ENCODE results near the gene TMEM135. TPM values are rescaled to one million over a fixed set of nuclear protein-coding genes. Genes with fewer than 3 reads are reported as not detected.

The TMEM135 gene
- total RNA-seq, 2 experiments from 2014 or later: 14.1 to 15.6 TPM

- no peaks in the 10 kb centered on the region for H3K36me3 ChIP-seq (ENCODE audit: insufficient read depth, low read length)
- ChIA-PET CTCF (interaction anchor here (0.6 kb wide), 1 partner anchor 707 kb away, joined by 3 read pairs; no protein-coding TSS in a partner anchor), POLR2A (interaction anchor here (0.5 to 1.3 kb wide), 2 partner anchors 358 to 1337 kb away, joined by 3 read pairs; no protein-coding TSS in a partner anchor)
- DNase-seq (peak in 1 of 14 experiments; percentile 1), ATAC-seq (ENCODE audit: poor library complexity) (peak; percentile 3)
- Mint-ChIP-seq H3K27ac (peak overlapping the region; percentile 85), H3K36me3 (ENCODE audit: low read depth) (peaks cover 19% of the 10 kb centered on the region), H3K27me3 (no peaks in the 10 kb centered on the region), H3K9me3 (no peaks in the 10 kb centered on the region), H3K4me1 (ENCODE audit: low read depth) (peaks cover 50% of the 10 kb centered on the region), H3K4me3 (peak overlapping the region; percentile 96)
- intact Hi-C loops (cut with DNase I, micrococcal nuclease): loop anchor here (5.0 to 10.0 kb wide), 4 partner anchors 48 to 1412 kb away; partner anchors contain the start of genes DLG2 (in 1 of the 2) and TMEM126B (in 1 of the 2)
- H3K27ac ChIP-seq (ENCODE audit: low read depth in 1 of 2, low read length in 2 of 2): peak overlapping the region in 1 of 2 donors; percentile 53
- TF ChIP-seq, protein P1, sequence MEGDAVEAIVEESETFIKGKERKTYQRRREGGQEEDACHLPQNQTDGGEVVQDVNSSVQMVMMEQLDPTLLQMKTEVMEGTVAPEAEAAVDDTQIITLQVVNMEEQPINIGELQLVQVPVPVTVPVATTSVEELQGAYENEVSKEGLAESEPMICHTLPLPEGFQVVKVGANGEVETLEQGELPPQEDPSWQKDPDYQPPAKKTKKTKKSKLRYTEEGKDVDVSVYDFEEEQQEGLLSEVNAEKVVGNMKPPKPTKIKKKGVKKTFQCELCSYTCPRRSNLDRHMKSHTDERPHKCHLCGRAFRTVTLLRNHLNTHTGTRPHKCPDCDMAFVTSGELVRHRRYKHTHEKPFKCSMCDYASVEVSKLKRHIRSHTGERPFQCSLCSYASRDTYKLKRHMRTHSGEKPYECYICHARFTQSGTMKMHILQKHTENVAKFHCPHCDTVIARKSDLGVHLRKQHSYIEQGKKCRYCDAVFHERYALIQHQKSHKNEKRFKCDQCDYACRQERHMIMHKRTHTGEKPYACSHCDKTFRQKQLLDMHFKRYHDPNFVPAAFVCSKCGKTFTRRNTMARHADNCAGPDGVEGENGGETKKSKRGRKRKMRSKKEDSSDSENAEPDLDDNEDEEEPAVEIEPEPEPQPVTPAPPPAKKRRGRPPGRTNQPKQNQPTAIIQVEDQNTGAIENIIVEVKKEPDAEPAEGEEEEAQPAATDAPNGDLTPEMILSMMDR (IDR thresholded peaks at IDR 0.05): no peak
- H3K4me1 ChIP-seq (ENCODE audit: insufficient read depth, low read length): peaks cover 20% of the 10 kb centered on the region
- H3K9me3 ChIP-seq (ENCODE audit: control insufficient read depth in 1 of 2, insufficient read depth in 1 of 2, low read length in 2 of 2): no peaks in the 10 kb centered on the region
- H3K27me3 ChIP-seq (ENCODE audit: control insufficient read depth in 1 of 2, insufficient read depth in 2 of 2, low read length in 2 of 2): no peaks in the 10 kb centered on the region
- H3K4me3 ChIP-seq (ENCODE audit: low read length): peak overlapping the region; percentile 95
Observed at GRCh38 chr11:87036756-87037449, 831 bp upstream of the TMEM135 start.

GRCh38 chr11:87038235-87038977 is 672 bp downstream of the TMEM135 start:
- H3K9me3 ChIP-seq (ENCODE audit: control insufficient read depth in 1 of 2, insufficient read depth in 1 of 2, low read length in 2 of 2): no peaks in the 10 kb centered on the region
- peak overlapping the region; percentile 39 to 73 for H3K27ac ChIP-seq (ENCODE audit: low read depth in 1 of 2, low read length in 2 of 2)
- POLR2A ChIA-PET: interaction anchor here (0.6 to 1.3 kb wide), 3 partner anchors 25 to 1338 kb away, joined by 3 read pairs; no protein-coding TSS in a partner anchor
- no peaks in the 10 kb centered on the region for H3K27me3 ChIP-seq (ENCODE audit: control insufficient read depth in 1 of 2, insufficient read depth in 2 of 2, low read length in 2 of 2)
- DNase-seq (peak in 2 of 14 experiments; percentile 10 to 28), ATAC-seq (ENCODE audit: poor library complexity) (no peak)
- H3K36me3 Mint-ChIP-seq (ENCODE audit: low read depth): peaks cover 28% of the 10 kb centered on the region
- TF ChIP-seq, protein P1 (IDR thresholded peaks at IDR 0.05): no peak
- no peaks in the 10 kb centered on the region for H3K9me3 Mint-ChIP-seq
- CTCF ChIA-PET: no interaction called here
- peak overlapping the region; percentile 96 for H3K4me3 Mint-ChIP-seq
- H3K27me3 Mint-ChIP-seq: no peaks in the 10 kb centered on the region
- peak overlapping the region; percentile 95 for H3K4me3 ChIP-seq (ENCODE audit: low read length)
- no peaks in the 10 kb centered on the region for H3K36me3 ChIP-seq (ENCODE audit: insufficient read depth, low read length)
- intact Hi-C loops (cut with DNase I, micrococcal nuclease): loop anchor here (5.0 to 10.0 kb wide), 4 partner anchors 46 to 1414 kb away; partner anchors contain the start of genes DLG2 (in 1 of the 2) and TMEM126B (in 1 of the 2)
- peaks cover 57% of the 10 kb centered on the region for H3K4me1 Mint-ChIP-seq (ENCODE audit: low read depth)
- H3K27ac Mint-ChIP-seq: peak overlapping the region; percentile 85
- peaks cover 20% of the 10 kb centered on the region for H3K4me1 ChIP-seq (ENCODE audit: insufficient read depth, low read length)

DNA sequence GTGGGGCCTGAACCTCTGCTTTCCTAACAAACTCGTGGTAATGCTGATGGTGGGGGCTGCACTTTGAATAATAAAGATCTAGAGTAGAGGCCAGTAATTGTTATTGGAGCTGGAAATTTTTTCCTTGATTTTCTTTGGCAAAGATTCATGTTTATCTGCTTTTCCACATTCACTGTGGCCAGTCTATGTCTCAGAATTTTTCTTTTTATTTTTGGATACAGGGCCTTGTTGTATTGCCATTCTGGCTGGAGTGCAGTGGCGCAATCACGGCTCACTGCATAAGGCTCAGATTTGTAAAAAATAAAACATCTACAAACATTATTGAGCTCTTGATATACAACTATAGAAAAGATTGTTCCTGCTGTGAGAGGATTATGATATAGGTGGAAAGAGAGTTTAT is 1.6 kb downstream of the TMEM135 start:
- CTCF ChIA-PET: no interaction called here
- peaks cover 37% of the 10 kb centered on the region for H3K36me3 Mint-ChIP-seq (ENCODE audit: low read depth)
- Histone ChIP-seq H3K27ac (ENCODE audit: low read depth in 1 of 2, low read length in 2 of 2) (no peak overlapping the region), H3K9me3 (ENCODE audit: control insufficient read depth in 1 of 2, insufficient read depth in 1 of 2, low read length in 2 of 2) (no peaks in the 10 kb centered on the region), H3K4me1 (ENCODE audit: insufficient read depth, low read length) (peaks cover 20% of the 10 kb centered on the region), H3K27me3 (ENCODE audit: control insufficient read depth in 1 of 2, insufficient read depth in 2 of 2, low read length in 2 of 2) (no peaks in the 10 kb centered on the region), H3K4me3 (ENCODE audit: low read length) (no peak overlapping the region), H3K36me3 (ENCODE audit: insufficient read depth, low read length) (no peaks in the 10 kb centered on the region)
- TF ChIP-seq, protein P1 (IDR thresholded peaks at IDR 0.05): no peak
- DNase-seq (no peak), ATAC-seq (ENCODE audit: poor library complexity) (no peak)
- H3K9me3 Mint-ChIP-seq: no peaks in the 10 kb centered on the region
- peak overlapping the region; percentile 96 for H3K4me3 Mint-ChIP-seq
- no peaks in the 10 kb centered on the region for H3K27me3 Mint-ChIP-seq
- intact Hi-C loops (cut with DNase I, micrococcal nuclease): loop anchor here (5.0 to 10.0 kb wide), 4 partner anchors 45 to 1415 kb away; partner anchors contain the start of genes DLG2 (in 1 of the 2) and TMEM126B (in 1 of the 2)
- H3K4me1 Mint-ChIP-seq (ENCODE audit: low read depth): peaks cover 57% of the 10 kb centered on the region
- no peak overlapping the region for H3K27ac Mint-ChIP-seq
- POLR2A ChIA-PET: no interaction called here
